Endothelial cell of umbilical vein (primary cell): Measurements from ENCODE around the gene ITGB8.
"Not testable (repeated sequence)": the region's sequence is repeated elsewhere in the genome, so short reads cannot be mapped to it uniquely, and the experiment has no call there.

Experiments used
- EZH2 ChIP-seq: IDR thresholded peaks from 2 replicates; pipeline ENCODE4 v1.6.1; 2012; ENCODE audit warnings: borderline replicate concordance, low read depth, mild to moderate bottlenecking, moderate library complexity, low read length, inconsistent platforms; ENCODE audit not compliant: severe bottlenecking
- FOS ChIP-seq: IDR thresholded peaks from 2 replicates; pipeline ENCODE4 v1.6.1; 2011; ENCODE audit warnings: mild to moderate bottlenecking, low read length, moderate library complexity, borderline replicate concordance; ENCODE audit not compliant: insufficient read depth
- GATA2 ChIP-seq: IDR thresholded peaks from 2 replicates; pipeline ENCODE4 v1.7.0; 2011; ENCODE audit warnings: low read depth, mild to moderate bottlenecking, moderate library complexity, mixed read lengths, low read length; ENCODE audit not compliant: insufficient read length, insufficient read depth
- MAX ChIP-seq: IDR thresholded peaks from 2 replicates; pipeline ENCODE4 v1.6.1; 2011; ENCODE audit not compliant: insufficient read depth, insufficient read length
- POLR2A ChIP-seq: IDR thresholded peaks from 2 replicates; pipeline ENCODE4 v1.6.1; 2012; ENCODE audit warnings: low read depth, mild to moderate bottlenecking, control low read depth, low read length
- POLR2AphosphoS5 ChIP-seq: IDR thresholded peaks from 2 replicates; pipeline ENCODE4 v1.6.1; 2012; ENCODE audit warnings: low read depth, mild to moderate bottlenecking, control low read depth, low read length, moderate library complexity; ENCODE audit not compliant: insufficient read depth
- TF ChIP-seq, protein P1 (sequence below), 2 donors: IDR thresholded peaks; 1 replicate in 1 of 2; 2 replicates in 1 of 2; pipeline ENCODE4 v1.5.1; 2011; ENCODE audit warnings: low read length in 2 of 2, mild to moderate bottlenecking in 2 of 2, moderate library complexity in 2 of 2, control low read depth in 1 of 2, inconsistent platforms in 1 of 2, low read depth in 1 of 2; ENCODE audit not compliant: insufficient read depth in 1 of 2; ENCODE audit errors: extremely low read depth in 1 of 2

- TF ChIP-seq, protein P1, sequence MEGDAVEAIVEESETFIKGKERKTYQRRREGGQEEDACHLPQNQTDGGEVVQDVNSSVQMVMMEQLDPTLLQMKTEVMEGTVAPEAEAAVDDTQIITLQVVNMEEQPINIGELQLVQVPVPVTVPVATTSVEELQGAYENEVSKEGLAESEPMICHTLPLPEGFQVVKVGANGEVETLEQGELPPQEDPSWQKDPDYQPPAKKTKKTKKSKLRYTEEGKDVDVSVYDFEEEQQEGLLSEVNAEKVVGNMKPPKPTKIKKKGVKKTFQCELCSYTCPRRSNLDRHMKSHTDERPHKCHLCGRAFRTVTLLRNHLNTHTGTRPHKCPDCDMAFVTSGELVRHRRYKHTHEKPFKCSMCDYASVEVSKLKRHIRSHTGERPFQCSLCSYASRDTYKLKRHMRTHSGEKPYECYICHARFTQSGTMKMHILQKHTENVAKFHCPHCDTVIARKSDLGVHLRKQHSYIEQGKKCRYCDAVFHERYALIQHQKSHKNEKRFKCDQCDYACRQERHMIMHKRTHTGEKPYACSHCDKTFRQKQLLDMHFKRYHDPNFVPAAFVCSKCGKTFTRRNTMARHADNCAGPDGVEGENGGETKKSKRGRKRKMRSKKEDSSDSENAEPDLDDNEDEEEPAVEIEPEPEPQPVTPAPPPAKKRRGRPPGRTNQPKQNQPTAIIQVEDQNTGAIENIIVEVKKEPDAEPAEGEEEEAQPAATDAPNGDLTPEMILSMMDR (IDR thresholded peaks at IDR 0.05; ENCODE audit: extremely low read depth in 1 of 2, insufficient read depth in 1 of 2, low read depth in 1 of 2, low read length in 2 of 2): not testable (repeated sequence)
- TF ChIP-seq EZH2, POLR2A, MAX, POLR2AphosphoS5, GATA2, FOS: not testable (repeated sequence)
These were observed 28.4 kb upstream of the ITGB8 start for GRCh38 chr7:20302300-20302699.
